Mucosa of gallbladder (tissue), 1 donor: ENCODE results near the gene USP15. TPM values are rescaled to one million over a fixed set of nuclear protein-coding genes. Genes with fewer than 3 reads are reported as not detected.

Experiments
- DNase-seq: peaks from one replicate; pipeline ENCODE4 v3.0.0-alpha.2; 2020; ENCODE audit warnings: low spot score
- total RNA-seq: library from RNA; stranded (reverse); gene quantifications from one replicate; pipeline ENCODE4 v1.2.1, GENCODE V29; 2021
- donor health status: DM: no; HTN: no; CAD: no.

Gene USP15
- total RNA-seq, 1 donor from 2014 or later: 35.7 TPM

DNA sequence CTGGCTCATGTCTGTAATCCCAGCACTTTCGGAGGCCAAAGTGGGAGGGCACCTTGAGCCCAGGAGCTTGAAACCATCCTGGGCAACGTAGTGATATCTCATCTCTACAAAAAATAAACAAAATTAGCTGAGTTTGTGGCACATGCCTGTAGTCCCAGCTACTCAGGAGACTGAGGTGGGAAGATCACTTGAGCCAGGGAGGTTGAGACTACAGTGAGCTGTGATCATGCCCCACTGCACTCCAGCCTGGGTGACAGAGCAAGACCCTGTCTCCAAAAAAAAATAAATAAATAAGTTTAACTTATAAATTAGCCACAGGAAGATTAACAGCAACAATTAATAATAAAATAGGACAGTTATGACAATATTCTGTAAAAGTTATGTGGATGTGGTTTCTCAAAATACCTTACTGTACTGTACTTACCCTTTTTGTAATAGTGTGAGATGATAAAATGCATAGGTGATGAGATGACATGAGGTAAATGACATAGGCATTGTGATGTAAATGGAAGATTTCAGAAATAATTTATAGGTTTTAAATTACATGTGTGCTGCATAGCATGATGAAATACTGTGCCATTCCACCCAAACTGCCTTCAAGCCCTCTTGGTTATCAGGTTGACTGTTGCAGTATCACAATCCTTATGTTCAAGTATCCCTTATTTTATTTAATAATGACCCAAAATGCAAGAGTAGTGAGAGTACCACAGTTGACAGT is 22.0 kb downstream of the USP15 start:
- DNase-seq: no peak

GRCh38 chr12:62284749-62285148 is 24.5 kb downstream of the USP15 start:
- DNase-seq: no peak

- no peak for DNase-seq
Observed at GRCh38 chr12:62285284-62285683, 25.1 kb downstream of the USP15 start.

DNA sequence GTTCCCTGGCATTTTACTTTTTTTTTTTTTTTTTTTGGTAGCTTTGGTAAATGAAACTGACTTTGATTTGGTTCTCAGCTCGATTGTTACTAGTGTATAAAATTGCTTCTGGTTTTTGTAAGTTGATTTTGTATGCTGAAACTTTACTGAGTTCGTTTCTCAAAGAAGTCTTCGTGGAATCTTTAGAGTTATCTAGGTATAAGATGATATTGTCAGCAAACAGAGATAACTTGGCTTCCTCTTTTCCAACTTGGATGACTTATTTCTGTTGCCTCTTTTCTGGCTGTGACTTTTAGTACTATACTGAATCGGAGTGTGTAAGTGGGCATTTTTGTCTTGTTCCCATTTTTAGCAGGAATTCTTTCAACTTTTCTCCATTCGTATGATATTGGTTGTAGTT is 28.1 kb downstream of the USP15 start:
- no peak for DNase-seq

DNA sequence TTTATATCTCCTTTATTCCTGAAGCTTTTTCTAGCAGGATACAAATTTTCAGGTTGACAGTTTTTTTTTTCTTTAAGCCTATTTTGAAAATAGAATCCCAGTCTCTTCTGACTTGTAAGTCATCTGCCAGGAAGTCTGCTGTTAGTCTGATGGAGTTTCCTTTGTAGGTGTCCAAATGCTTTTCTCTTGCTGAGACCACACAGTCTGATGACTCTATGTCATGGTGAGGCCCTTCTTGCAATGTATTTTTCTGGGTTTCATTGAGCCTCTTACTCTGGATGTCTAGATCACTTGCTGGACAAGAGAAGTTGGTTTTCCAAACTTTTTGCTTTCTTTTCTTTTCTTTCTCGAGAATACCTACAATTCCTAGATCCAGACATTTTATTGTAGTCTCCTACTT is 30.6 kb downstream of the USP15 start:
- no peak for DNase-seq

- no peak for DNase-seq
Observed at GRCh38 chr12:62291864-62292760, 31.9 kb downstream of the USP15 start.

DNA sequence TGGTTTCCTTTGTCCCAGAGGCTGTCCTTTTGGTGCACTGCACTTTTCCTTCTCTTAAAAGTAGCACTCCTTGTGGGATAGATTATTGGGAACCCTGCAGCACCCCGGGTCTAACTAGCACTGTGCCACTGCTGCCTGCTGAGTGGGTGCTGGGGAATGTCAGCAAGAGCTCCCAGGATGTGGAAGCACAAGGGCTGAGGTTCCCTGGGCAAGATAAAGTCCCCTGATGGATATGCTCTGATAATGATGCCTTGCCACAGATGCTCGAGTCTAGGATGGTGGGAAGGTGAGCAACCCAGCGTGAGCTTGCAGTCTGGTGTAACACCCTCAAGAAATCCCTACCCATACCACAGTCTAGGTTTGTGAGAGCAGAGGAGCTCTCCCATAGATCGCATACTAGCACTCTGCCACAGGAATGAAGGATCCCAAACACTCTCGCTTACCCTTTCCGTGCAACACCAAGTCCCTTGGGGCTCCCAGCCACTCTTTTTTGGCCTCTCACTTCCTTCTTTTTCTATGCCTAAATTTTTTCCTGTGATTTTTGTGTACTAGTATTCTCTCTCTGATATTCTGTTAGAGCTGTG is 32.6 kb downstream of the USP15 start:
- no peak for DNase-seq

DNA sequence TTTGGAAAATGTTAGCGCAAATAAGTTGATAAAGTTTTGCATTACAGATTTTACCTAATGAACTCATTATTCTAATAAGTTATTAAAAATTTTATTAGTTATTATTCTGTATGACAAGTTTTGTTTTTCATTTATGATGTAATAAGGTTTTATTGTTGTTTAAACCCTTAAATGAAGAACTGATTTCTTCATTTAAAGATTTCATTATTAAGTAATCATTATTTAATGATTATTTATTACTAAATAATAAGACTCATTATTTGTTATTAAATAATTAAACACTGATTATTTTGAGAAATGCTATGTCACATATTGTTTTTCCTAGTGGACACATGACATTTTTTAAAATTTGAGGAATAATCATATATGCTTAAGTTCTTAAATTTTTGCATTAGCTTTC is 34.2 kb downstream of the USP15 start:
- no peak for DNase-seq

- no peak for DNase-seq
Observed at GRCh38 chr12:62296001-62296400, 35.8 kb downstream of the USP15 start.

GRCh38 chr12:62297321-62297720 is 37.1 kb downstream of the USP15 start:
- DNase-seq: no peak

DNA sequence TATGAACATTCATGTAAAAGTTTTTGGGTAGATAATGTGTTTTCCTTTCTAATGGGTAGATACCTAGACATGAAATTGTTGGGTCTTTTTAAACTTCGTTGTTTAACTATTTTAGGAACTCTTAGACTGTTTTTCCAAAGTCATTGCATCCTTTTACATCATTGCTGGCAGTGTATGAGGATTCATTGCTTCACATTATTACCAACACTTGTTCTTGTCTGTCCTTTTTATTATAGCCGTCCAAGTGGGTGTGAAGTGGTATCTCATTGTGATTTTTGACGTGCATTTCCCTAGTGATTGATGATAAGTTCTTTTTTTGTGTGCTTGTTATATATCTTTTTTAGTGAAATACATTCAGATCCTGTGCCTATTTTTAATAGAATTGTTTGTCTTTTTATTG is 39.4 kb downstream of the USP15 start:
- no peak for DNase-seq

GRCh38 chr12:62301080-62301798 is 41.0 kb downstream of the USP15 start:
- no peak for DNase-seq

DNA sequence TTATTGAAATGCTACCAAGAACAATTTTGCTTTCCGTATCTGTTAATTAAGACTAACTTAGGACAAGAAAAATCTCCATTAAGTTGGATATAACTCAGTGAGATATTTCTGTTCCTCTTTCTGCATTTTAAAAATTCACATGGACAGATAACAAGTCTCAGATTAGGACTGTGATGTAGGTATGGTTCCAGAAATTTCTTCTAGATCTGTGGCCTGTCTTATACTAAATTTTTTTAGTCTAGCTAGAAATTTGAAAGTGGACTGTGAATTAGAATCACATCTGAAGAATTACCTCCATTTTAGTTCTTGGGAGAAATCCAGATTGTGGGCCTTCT is 41.6 kb downstream of the USP15 start:
- DNase-seq: no peak

GRCh38 chr12:62304560-62304959 is 44.4 kb downstream of the USP15 start:
- no peak for DNase-seq

GRCh38 chr12:62305778-62306177 is 45.6 kb downstream of the USP15 start:
- no peak for DNase-seq

- no peak for DNase-seq
Observed at GRCh38 chr12:62306569-62307530, 46.6 kb downstream of the USP15 start.

- DNase-seq: no peak
Observed at GRCh38 chr12:62308201-62308600, 48.0 kb downstream of the USP15 start.

GRCh38 chr12:62313727-62314380 is 53.6 kb downstream of the USP15 start:
- no peak for DNase-seq

DNA sequence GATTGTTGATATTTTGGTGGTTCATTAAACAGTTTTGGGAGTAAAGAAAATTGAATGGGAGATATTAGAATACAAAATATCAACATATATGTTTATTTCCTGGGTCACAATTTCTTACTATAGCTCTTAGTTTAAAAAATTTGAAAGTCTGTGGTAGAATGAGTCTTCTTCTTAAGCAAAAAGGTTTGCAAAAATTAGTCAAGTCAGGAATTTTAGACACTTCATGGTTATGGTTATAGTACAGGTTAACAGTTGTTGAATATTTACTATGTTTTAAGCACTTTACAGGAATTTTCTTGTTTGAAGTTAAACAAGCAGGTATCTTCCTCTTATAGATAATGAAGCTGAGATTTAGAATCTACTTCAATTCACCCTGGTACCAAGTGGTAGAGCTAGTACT is 56.8 kb downstream of the USP15 start:
- DNase-seq: no peak

GRCh38 chr12:62319058-62319457 is 58.9 kb downstream of the USP15 start:
- no peak for DNase-seq

DNA sequence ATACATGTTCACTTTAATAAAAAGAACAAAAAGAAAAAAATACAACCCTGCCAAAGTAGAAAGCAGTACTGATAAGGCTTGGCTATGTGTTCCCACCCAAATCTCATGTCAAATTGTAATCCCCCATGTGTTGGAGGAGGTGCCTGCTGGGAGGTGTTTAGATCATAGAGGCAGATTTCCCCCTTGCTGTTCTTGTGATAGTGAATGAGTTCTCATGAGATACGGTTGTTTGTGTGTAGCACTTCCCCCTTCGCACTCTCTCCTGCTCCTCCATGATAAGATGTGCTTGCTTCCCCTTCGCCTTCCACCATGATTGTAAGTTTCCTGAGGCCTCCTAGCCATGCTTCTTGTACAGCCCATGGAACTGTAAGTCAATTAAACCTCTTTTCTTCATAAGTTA is 59.9 kb downstream of the USP15 start:
- no peak for DNase-seq
